Common myeloid progenitor, CD34-positive (primary cell): ENCODE data around the gene DGCR6L.
A peak's percentile ranks its signal among the peaks of the same experiment; 100 is the strongest.
"Not testable (repeated sequence)": the region's sequence is repeated elsewhere in the genome, so short reads cannot be mapped to it uniquely, and the experiment has no call there.

Experiments
- CTCF ChIA-PET: fragments of 350-600 bp; sonication (Branson Sonifier 250); formaldehyde crosslinking; loops from one replicate; lab custom pipeline; 2021; ENCODE audit warnings: antibody characterized with exemption; lab: Charles Lee
- POLR2A ChIA-PET: fragments of 350-600 bp; sonication (Branson Sonifier 250); formaldehyde crosslinking; loops from one replicate; lab custom pipeline; 2021; ENCODE audit warnings: antibody characterized with exemption; lab: Charles Lee
- DNase-seq, 3 donors: peaks; one replicate each; pipeline versions ENCODE4 v3.0.0 to v3.0.0-alpha.2; 2013
- H3K27ac ChIP-seq, 2 experiments: 1 replicate in 1 of 2; 2 replicates in 1 of 2; pipeline ENCODE4 v1.7.0; 2013; ENCODE audit warnings: inconsistent platforms in 2 of 2, low read length in 2 of 2, mild to moderate bottlenecking in 2 of 2, low read depth in 1 of 2, moderate library complexity in 1 of 2; ENCODE audit not compliant: severe bottlenecking in 2 of 2, insufficient read depth in 1 of 2, poor library complexity in 1 of 2
- H3K27me3 ChIP-seq, 5 experiments: replicated peaks in 2 of 5; 1 replicate in 3 of 5; 2 replicates in 2 of 5; pipeline versions ENCODE4 v1.6.1 to v1.7.0; 2013; ENCODE audit warnings: low read length in 4 of 5, mild to moderate bottlenecking in 2 of 5, moderate library complexity in 2 of 5, inconsistent platforms in 1 of 5; ENCODE audit not compliant: insufficient read depth in 5 of 5, control insufficient read depth in 4 of 5
- H3K36me3 ChIP-seq, 4 experiments: 1 replicate in 2 of 4; 2 replicates in 2 of 4; pipeline versions ENCODE4 v1.6.1 to v1.7.0; 2013; ENCODE audit warnings: low read length in 3 of 4, control low read depth in 1 of 4, mild to moderate bottlenecking in 1 of 4; ENCODE audit not compliant: control insufficient read depth in 4 of 4, insufficient read depth in 4 of 4
- H3K4me1 ChIP-seq, 4 experiments: 1 replicate in 3 of 4; 2 replicates in 1 of 4; pipeline versions ENCODE4 v1.6.1 to v1.7.1; 2013; ENCODE audit warnings: low read length in 3 of 4, mild to moderate bottlenecking in 3 of 4, control low read depth in 1 of 4, inconsistent platforms in 1 of 4, moderate library complexity in 1 of 4; ENCODE audit not compliant: control insufficient read depth in 4 of 4, insufficient read depth in 4 of 4; ENCODE audit errors: control extremely low read depth in 1 of 4
- H3K4me3 ChIP-seq, 7 experiments: 1 replicate in 4 of 7; 2 replicates in 3 of 7; pipeline versions ENCODE4 v1.5.1 to v1.7.0; 2013; ENCODE audit warnings: mild to moderate bottlenecking in 7 of 7, low read length in 6 of 7, moderate library complexity in 6 of 7, inconsistent platforms in 2 of 7, low read depth in 2 of 7, control low read depth in 1 of 7; ENCODE audit not compliant: insufficient read depth in 4 of 7, control insufficient read depth in 1 of 7; ENCODE audit errors: extremely low read depth in 1 of 7
- H3K9me3 ChIP-seq, 5 experiments: 1 replicate in 4 of 5; 2 replicates in 1 of 5; pipeline versions ENCODE4 v1.6.1 to v1.7.1; 2013; ENCODE audit warnings: low read length in 4 of 5, mild to moderate bottlenecking in 2 of 5, inconsistent platforms in 1 of 5, low read depth in 1 of 5, moderate library complexity in 1 of 5; ENCODE audit not compliant: control insufficient read depth in 4 of 5, insufficient read depth in 2 of 5; ENCODE audit errors: control extremely low read depth in 1 of 5
- WGBS: methylation state at CpG from one replicate; pipeline ENCODE4 v1.1.5; 2013; ENCODE audit not compliant: insufficient coverage; 5-methylcytosine and 5-hydroxymethylcytosine counted together

DGCR6L gene

GRCh38 chr22:20268279-20269012 lies 51.4 kb downstream of the DGCR6L start, which contains the start of gene RTN4R:
Gene RTN4R, minus strand, starts transcription at chr22:20268318. Its CDS starts 226 bp downstream, at chr22:20268092.
- DNase-seq: peak; percentile 34 to 67 (median 59)
- Histone ChIP-seq H3K27ac (peak within 1 kb of the TSS in 1 of 2 experiments; percentile 58), H3K36me3 (no peaks in the 10 kb centered on the region), H3K4me3 (peak within 1 kb of the TSS; percentile 32 to 72 (median 64)), H3K4me1 (peaks cover 0 to 19% (median 17%) of the 10 kb centered on the region in 4 experiments), H3K9me3 (no peaks in the 10 kb centered on the region), H3K27me3 (peaks cover 0 to 2% (median 0%) of the 10 kb centered on the region in 5 experiments)
- POLR2A ChIA-PET: no interaction called here
- WGBS: 4% methylated on average over 40 of the region's 58 CpGs
- CTCF ChIA-PET: interaction anchor here (0.7 to 2.7 kb wide), 4 partner anchors 14 to 112 kb away, joined by 3 to 11 read pairs (median 4); no protein-coding TSS in a partner anchor

- POLR2A ChIA-PET: no interaction called here
- no peak overlapping the region for H3K27ac ChIP-seq
These were observed 52.2 kb downstream of the DGCR6L start for GRCh38 chr22:20267441-20268278.

GRCh38 chr22:20266667-20267440 lies 53.0 kb downstream of the DGCR6L start:
- H3K27me3 ChIP-seq, H3K9me3 ChIP-seq, H3K27ac ChIP-seq, H3K36me3 ChIP-seq, POLR2A ChIA-PET, CTCF ChIA-PET: not testable (repeated sequence)
- WGBS: 78% methylated on average over 28 of the region's 33 CpGs
- Histone ChIP-seq H3K4me1 (peaks cover 0 to 19% (median 16%) of the 10 kb centered on the region in 4 experiments), H3K4me3 (peak overlapping the region in 3 of 7 experiments; percentile 64 to 72 (median 71))
- peak in 1 of 3 donors; percentile 33 for DNase-seq

More at GRCh38 chr22:20267441-20268278, 52.2 kb downstream of the DGCR6L start:
- 6% methylated on average over 71 of the region's 101 CpGs for WGBS
- H3K4me3 ChIP-seq: peak overlapping the region; percentile 32 to 72 (median 64)
- H3K36me3 ChIP-seq: no peaks in the 10 kb centered on the region
- H3K4me1 ChIP-seq: peaks cover 0 to 19% (median 17%) of the 10 kb centered on the region in 4 experiments
- DNase-seq: peak in 2 of 3 donors; percentile 20 to 37
- no peaks in the 10 kb centered on the region for H3K9me3 ChIP-seq
- peaks cover 0 to 2% (median 0%) of the 10 kb centered on the region in 5 experiments for H3K27me3 ChIP-seq
- CTCF ChIA-PET: no interaction called here

GRCh38 chr22:20265772-20266666 lies 53.8 kb downstream of the DGCR6L start:
- WGBS: 95% methylated on average over 3 of the region's 15 CpGs
- H3K4me3 ChIP-seq, H3K27ac ChIP-seq, H3K27me3 ChIP-seq, H3K9me3 ChIP-seq, CTCF ChIA-PET, DNase-seq, H3K36me3 ChIP-seq, POLR2A ChIA-PET: not testable (repeated sequence)
- peaks cover 0 to 18% (median 16%) of the 10 kb centered on the region in 4 experiments for H3K4me1 ChIP-seq

- Histone ChIP-seq H3K9me3 (no peaks in the 10 kb centered on the region), H3K27ac (no peak overlapping the region), H3K4me3 (no peak overlapping the region), H3K27me3 (peaks cover 0 to 2% (median 0%) of the 10 kb centered on the region in 5 experiments), H3K4me1 (peaks cover 0 to 18% (median 16%) of the 10 kb centered on the region in 4 experiments), H3K36me3 (no peaks in the 10 kb centered on the region)
- CTCF ChIA-PET: interaction anchor here (1.0 kb wide), 1 partner anchor 15 kb away, joined by 3 read pairs; no protein-coding TSS in a partner anchor
- no peak for DNase-seq
- WGBS: over 99% methylated on average over 11 of the region's 21 CpGs
- POLR2A ChIA-PET: no interaction called here
These were observed 55.0 kb downstream of the DGCR6L start for GRCh38 chr22:20264614-20265452.
